ENCODE measurements around the gene SFR1.

GRCh38 chr10:104074505-104074904 lies 47.5 kb upstream of the SFR1 start:
- TF ChIP-seq CTCF (IDR thresholded peaks at IDR 0.05; ENCODE audit: borderline replicate concordance, extremely low read depth, low read length, poor library complexity, severe bottlenecking) (no peak), EZH2 (IDR thresholded peaks at IDR 0.05; ENCODE audit: borderline replicate concordance, low read depth, low read length, severe bottlenecking) (no peak)

Measured in DND-41 (cell line).